ENCODE results near the gene SYNJ2. TPM values are rescaled to one million over a fixed set of nuclear protein-coding genes. Genes with fewer than 3 reads are reported as not detected.
"Not testable (repeated sequence)": the region's sequence is repeated elsewhere in the genome, so short reads cannot be mapped to it uniquely, and the experiment has no call there.

SYNJ2 gene, protein sequence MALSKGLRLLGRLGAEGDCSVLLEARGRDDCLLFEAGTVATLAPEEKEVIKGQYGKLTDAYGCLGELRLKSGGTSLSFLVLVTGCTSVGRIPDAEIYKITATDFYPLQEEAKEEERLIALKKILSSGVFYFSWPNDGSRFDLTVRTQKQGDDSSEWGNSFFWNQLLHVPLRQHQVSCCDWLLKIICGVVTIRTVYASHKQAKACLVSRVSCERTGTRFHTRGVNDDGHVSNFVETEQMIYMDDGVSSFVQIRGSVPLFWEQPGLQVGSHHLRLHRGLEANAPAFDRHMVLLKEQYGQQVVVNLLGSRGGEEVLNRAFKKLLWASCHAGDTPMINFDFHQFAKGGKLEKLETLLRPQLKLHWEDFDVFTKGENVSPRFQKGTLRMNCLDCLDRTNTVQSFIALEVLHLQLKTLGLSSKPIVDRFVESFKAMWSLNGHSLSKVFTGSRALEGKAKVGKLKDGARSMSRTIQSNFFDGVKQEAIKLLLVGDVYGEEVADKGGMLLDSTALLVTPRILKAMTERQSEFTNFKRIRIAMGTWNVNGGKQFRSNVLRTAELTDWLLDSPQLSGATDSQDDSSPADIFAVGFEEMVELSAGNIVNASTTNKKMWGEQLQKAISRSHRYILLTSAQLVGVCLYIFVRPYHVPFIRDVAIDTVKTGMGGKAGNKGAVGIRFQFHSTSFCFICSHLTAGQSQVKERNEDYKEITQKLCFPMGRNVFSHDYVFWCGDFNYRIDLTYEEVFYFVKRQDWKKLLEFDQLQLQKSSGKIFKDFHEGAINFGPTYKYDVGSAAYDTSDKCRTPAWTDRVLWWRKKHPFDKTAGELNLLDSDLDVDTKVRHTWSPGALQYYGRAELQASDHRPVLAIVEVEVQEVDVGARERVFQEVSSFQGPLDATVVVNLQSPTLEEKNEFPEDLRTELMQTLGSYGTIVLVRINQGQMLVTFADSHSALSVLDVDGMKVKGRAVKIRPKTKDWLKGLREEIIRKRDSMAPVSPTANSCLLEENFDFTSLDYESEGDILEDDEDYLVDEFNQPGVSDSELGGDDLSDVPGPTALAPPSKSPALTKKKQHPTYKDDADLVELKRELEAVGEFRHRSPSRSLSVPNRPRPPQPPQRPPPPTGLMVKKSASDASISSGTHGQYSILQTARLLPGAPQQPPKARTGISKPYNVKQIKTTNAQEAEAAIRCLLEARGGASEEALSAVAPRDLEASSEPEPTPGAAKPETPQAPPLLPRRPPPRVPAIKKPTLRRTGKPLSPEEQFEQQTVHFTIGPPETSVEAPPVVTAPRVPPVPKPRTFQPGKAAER (N-terminal part only)
- 10.2 TPM for total RNA-seq

DNA sequence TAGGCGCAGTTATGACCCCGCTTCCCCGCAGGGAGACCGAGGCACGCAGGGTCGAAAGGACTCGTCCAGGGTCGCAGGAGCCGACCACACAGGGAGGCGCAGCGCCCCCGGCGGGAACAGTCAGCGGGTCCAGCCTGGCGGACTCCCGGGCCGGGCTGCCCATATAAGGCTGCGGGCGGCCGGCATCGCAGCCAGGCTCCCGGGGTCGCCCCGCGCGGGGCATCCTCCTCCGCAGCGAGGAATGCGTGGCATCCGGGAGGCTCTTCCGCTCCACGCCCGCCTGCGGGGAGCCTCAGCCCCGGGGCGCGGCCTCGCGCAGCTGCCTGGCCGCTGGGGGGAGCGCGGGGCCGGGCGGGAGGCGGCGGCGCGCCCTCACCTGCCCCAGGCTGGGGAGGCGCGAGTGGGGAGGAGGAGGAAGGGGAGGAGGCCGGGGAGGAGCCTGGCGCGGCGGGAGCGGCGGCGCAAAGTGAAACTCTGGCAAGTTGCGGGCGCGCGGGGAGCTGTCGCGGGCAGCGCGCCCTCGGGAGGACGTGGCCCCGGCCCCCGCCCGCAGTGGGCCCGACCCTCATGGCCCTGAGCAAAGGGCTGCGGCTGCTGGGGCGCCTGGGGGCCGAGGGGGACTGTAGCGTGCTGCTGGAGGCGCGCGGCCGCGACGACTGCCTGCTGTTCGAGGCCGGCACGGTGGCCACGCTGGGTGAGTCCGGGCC lies at the start of gene SYNJ2:
TSS of gene SYNJ2 (plus strand) at position 469 of the 707 bp plus-strand sequence. CDS start at position 568, 99 bp downstream.
- peak; percentile 61 to 85 (median 78) for DNase-seq (ENCODE audit: low read depth in 2 of 3, low spot score in 2 of 3)

DNA sequence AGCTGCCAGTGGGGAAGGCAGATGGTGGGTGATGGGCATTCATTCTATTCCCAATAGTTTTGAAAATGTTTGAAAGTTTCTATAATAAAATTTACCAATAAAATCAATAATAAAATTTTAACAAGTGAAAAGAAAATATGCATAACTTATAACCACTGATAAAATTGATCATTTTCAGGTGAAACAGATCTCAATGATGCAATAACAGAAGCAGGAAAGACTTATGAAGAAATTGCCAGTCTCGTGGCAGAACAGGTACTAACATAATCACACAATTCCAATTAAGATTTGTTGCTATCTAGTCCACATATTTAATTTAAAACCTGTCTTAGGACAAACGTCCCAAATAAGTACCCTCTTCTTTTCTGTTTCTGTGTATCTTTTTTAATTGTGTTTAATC lies 45.9 kb upstream of the SYNJ2 start:
- DNase-seq (ENCODE audit: low read depth in 2 of 3, low spot score in 2 of 3) = no peak

DNA sequence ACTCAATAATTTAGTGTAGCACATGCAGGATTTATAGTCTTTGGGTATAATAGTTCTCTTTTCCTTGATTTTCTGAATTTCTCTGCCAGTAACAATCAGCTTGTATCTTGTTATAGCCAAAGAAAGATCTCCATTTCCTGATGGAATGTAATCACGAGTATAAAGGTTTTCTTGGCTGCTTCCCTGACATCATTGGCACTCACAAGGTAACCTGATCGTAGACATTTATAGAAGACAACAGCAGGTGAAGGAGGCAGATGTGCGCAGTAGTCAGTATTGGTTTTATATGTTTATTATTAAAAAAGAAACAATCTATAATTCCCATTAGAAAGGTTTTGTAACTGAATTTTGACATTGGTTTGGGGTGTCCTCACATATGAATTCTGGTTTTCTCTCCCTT lies 44.3 kb upstream of the SYNJ2 start:
- DNase-seq (ENCODE audit: low read depth in 2 of 3, low spot score in 2 of 3) = no peak

DNA sequence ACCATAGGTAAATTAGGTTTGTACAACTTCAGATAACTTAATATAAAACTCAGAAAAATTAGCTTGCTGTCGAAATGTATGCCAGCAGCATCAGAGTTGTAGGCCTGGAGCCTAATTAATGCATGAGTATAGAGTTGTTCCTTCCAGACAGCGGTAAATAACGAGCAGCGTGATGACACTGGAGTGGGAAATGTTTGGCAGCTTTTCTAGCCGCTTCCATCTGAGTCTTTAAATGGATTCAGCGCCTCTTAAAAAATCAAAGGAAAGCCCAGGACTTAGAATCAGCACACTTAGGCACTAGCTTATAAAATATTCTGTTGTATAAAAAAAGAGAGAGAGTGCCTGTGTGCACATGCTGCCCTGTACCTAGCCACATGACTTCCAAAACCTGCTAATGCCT lies 43.7 kb upstream of the SYNJ2 start:
- DNase-seq (ENCODE audit: low read depth in 2 of 3, low spot score in 2 of 3) = no peak

DNA sequence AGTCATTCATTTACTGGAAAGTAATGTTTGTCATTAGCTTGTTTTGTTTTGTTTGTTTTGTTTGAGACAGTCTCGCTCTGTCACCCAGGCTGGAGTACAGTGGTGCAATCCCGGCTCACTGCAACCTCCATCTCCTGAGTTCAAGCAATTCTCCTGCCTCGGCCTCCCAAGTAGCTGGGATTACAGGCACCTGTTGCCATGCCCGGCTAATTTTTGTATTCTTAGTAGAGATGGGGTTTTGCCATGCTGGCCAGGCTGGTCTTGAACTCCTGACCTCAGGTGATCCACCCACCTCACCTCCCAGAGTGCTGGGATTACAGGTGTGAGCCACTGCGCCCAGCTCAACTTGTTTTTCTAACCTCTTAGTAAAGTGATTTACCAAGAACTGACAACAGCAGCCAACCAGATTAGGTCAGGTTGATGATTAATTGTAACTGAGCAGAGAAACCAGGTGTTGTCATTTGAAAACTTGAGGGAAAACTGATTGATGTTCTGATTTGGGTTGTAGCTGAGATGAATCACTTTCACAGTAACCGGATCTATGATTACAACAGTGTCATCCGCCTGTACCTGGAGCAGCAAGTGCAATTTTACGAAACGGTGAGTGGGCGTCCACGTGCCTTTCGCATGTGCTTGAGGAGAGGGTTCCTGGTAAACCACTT lies 41.2 kb upstream of the SYNJ2 start:
- not testable (repeated sequence) for DNase-seq (ENCODE audit: low read depth in 2 of 3, low spot score in 2 of 3)

DNA sequence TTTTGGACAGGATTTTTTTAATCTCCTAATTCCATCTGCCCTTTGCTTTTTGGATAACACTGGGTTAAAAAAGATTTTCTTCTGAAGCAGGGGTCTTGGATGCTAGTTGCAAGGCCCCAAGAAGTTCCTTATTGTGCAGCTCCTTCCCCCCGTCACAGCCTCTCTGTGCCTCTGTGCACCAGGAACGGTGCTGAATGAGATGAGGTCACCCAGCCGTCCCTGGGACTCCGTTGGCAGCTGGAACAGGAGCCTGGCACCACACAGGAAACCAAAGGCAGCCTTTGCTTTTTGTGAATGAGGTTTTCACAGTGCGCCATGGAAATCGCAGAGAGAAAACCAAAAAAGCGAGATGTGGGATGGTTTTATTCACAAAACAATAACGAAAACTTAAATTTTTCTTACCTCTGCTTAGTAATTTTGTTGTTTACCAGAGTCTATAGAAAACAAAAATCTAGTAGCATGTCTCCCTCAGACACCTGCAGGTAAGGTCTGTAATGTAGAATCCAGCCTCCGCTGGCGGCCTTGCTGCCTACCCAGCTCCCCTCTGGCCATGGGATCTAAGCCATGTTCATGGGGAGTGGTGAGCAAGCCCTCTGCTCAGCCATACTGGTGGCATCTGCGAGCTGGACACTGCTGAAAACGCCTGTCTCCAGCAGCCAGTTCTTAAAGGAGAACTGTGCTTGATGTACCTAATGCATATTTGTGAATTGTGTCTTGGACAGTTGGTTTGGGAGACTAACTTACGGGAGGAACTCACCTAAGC lies 40.4 kb upstream of the SYNJ2 start:
- DNase-seq (ENCODE audit: low read depth in 2 of 3, low spot score in 2 of 3) = no peak

DNA sequence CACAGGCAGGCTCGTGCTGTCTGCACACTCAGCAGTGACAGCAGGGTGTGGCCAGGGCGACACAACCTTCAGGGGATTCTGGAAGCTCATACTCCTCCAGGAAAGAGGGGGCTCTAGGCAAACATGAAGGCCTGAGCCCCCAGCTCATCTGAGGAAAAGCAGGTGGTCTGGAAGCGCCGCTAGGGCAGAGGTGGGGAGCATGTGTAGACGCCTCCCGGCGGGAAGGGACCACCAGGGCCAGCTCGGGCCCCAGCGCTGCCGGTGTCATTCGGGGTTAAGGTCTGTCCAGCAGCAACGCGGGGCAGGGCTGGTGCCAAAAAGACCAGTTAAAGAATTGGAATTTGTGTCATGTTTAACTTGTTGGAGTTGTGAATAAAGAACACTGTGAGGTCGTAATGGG lies 39.3 kb upstream of the SYNJ2 start:
- DNase-seq (ENCODE audit: low read depth in 2 of 3, low spot score in 2 of 3) = no peak

DNA sequence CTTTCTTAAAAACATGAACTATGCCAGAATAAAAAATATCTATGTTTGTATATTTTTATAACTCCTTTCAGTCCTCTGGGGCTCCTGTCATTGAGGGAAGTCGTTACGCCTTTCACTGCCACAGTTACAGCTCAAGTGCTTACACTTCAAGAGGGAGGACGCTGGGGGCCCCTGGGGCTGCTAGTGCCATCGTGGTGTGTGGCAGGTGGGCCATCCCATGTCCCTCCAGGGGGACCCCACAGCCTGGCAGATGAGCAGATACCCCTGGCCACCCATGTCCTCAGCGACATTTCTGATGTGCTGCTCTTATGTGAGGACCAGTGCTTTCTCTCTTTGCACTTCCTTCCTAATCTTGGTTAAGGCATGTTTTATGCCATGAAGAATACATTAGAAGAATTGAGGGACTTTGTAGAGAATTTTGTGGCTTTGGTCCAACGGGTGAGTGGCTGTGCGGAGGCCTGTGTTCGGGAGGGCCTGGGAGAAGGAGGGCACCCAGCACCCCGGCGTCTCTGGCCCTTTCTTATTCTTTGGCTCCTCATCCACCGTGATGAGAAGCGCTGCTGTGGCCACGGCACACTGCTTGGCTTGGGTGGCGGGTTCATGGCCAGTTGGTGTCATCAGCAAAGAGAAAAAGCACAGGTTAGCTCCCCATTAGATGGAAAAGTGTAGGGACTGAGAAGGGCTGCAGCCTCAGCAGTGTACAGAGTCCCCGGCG lies 38.3 kb upstream of the SYNJ2 start:
- DNase-seq (ENCODE audit: low read depth in 2 of 3, low spot score in 2 of 3) = no peak

DNA sequence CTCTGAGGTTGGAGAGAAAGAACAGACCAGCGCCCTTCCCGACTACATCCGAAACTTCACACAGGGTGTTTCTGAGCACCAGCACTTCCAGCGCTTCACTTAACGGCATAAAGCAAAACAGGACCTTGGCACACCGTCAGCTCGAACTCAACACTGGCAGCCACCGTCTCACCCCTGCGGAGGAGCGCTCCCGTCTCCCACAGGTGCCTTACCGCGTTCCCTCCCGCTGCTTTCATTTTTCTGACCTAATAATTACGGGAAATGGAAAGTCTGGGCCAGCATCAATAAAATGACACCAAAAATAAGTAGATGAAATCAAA lies 37.7 kb upstream of the SYNJ2 start:
- DNase-seq (ENCODE audit: low read depth in 2 of 3, low spot score in 2 of 3) = no peak

DNA sequence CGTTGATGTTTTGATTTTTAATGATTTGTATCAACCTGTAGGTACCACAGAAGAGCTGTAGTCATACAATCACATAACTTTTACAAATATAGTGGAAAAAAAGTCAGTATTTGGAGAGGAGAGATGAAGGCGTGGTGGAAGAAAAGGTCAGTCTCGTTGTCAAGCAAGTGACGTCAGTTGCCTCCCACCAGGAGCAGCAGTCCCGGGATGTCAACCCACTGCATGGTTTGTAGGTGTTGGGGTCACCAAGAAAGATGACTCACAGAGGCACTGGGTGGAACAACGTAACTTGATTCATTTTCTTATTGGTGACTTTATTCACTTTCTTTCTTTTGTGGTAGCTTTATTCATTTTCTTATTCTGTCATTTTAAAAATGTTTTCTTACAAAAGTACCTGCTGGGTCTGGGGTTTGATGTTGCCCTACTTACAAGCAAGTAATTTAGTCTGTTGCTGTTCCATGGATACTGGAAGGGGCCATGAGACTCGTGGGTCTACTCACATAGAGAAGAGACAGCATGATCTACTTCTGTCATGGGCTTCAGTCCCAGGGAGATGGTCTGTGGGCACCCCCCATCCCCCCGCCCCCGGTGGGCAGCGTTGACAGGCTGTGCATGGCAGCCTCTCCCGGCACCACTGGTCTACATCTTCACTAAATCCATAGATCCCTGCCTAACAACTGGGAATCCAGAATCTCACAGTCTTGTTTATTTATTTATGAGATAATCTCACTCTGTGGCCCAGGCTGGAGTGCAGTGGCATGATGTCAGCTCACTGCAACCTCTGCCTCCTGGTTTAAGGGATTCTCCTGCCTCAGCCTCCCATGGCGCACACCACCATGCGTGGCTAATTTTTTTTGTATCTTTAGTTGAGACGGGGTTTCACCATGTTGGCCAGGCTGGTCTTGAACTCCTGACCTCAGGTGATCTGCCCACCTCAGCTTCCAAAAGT lies 36.4 kb upstream of the SYNJ2 start:
- DNase-seq (ENCODE audit: low read depth in 2 of 3, low spot score in 2 of 3) = no peak

DNA sequence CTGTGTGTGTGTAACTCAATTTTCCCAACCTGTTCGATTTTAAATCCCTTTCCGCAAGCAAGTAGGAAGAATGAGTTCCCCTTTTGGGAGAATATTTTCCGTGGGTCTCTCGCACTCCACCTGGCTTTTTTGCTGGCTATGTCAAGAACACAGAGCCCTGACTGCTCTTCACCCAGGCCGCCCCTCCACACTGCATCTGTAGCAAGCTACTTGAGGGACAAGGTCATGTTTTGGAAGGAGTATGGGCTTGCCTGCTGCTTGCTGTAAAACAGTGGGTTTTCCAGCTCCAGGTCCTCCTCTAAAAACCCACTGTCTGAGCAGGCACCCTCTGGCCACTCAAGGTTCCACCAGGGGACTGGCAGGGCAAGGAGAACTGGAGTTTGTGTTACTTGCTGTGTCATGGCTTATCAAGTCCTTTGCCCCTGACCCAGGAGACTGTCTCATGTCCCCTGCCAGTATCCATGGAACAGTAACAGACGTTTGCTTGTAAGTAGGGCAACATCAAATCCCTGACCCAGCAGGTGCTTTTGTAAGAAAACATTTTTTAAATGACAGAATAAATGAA lies 35.5 kb upstream of the SYNJ2 start:
- no peak for DNase-seq (ENCODE audit: low read depth in 2 of 3, low spot score in 2 of 3)

DNA sequence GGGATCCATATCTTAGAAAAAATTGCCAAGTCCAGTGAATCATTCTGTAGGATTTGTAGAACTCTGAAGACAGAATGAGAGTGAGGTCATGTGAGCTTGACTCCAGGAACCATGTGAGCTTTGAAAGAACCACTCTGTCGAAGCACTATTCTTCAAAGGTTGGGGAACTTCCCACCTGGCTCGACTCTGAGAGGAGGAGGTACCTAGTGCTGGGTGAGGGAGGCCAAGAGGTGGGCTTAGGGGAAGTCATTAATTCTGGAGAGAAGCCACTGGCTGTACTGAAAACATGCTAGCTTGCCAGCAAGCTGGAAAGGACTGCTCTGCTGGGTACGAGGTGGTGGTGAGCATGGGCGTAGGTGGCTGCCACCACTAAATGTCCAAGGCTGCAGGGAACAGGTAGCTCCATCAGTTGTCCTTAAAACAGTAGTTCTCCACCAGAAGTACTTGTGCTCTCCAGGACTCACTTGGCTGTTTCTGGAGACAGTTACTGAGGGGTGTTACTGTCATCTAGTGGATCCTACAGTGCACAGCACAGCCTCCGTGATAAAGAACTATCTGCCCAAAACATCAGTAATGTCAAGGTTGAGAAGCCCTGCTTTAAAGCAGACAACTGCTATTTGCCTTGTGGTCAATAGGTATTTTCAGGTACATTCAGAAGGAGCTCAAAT lies 34.7 kb upstream of the SYNJ2 start:
- peak in 2 of 3 donors; percentile 46 to 75 for DNase-seq (ENCODE audit: low read depth in 2 of 3, low spot score in 2 of 3)

DNA sequence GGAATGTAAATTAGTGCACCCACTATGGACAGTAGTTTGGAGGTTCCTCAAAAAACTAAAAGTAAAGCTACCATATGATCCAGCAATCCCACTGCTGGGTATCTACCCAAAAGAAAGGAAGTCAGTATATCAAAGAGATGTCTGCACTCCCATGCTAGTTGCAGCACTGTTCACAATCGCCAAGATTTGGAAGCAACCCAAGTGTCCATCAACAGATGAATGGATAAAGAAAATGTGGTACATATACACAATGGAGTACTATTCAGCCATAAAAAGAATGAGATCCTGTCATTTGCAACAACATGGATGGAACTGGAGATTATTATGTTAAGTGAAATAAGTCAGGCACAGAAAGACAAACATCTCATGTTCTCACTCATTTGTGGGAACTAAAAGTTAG lies 30.8 kb upstream of the SYNJ2 start:
- DNase-seq (ENCODE audit: low read depth in 2 of 3, low spot score in 2 of 3) = not testable (repeated sequence)

DNA sequence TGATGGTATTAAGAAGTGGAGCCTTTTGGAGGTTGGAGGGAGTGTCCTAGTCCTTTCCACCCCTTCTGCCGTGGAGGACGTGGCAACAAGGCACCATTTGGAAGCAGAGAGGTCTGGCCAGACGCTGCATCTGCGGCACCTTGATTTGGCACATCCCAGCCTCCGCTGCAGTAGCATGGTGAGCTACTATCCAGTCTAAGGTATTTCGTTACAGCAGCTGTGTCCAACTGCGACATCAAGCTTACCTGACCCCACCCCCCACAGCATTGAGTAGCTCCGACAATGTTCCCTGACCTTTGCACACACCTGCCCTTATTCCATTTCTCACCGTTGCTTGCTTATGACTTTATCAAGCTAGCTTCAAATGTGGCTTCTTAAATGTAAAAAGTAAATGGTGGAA lies 29.8 kb upstream of the SYNJ2 start:
- DNase-seq (ENCODE audit: low read depth in 2 of 3, low spot score in 2 of 3) = no peak

DNA sequence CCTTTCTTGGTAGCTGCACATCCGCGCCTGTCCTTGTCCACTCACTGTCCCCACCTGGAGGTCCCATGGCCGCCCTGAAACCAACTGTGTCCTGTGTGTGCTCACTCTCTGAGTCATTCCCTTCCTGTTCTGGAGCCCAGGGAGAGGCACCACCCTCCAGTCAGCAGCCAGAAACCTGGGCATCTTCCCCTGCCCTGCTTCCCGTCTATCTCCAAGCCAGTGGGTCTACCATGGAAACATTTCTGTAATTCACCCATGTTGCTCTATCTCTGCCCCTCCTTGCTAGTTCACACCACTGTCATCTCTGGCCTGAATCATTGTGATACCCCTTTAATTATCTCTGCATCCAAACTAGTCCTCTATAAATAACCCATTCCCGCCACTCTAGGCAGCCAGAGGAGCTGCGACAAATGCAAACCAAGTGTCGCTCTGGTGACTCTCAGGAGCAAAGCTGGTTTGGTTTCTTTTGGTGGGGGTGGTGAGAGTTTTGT lies 28.8 kb upstream of the SYNJ2 start:
- no peak for DNase-seq (ENCODE audit: low read depth in 2 of 3, low spot score in 2 of 3)

DNA sequence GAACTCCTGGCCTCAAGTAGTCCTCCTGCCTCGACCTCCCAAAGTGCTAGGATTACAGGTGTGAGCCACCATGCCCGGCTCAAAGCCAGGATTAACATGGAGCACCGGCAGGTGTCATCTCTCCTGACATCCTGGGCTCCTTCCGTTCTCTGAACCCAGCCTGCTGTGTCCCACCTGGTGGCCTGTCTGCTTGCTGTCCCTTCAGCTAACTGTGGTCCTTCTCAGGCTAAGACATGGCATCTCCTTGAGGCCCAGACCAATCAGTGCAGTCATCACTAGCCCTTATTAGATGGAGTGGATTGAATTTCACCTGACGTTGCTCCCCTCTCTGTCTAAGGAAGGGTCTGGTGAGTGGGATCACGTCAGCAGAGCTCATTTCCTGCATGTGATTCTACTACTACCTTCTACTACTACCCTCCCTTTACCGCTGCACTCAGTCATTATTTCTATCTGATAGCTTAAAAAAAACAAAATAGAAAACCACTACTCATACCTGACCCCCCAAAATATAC lies 28.0 kb upstream of the SYNJ2 start:
- no peak for DNase-seq (ENCODE audit: low read depth in 2 of 3, low spot score in 2 of 3)
